ENCODE measurements around the gene GPX4.
A peak's percentile ranks its signal among the peaks of the same experiment; 100 is the strongest.

The GPX4 gene

DNA sequence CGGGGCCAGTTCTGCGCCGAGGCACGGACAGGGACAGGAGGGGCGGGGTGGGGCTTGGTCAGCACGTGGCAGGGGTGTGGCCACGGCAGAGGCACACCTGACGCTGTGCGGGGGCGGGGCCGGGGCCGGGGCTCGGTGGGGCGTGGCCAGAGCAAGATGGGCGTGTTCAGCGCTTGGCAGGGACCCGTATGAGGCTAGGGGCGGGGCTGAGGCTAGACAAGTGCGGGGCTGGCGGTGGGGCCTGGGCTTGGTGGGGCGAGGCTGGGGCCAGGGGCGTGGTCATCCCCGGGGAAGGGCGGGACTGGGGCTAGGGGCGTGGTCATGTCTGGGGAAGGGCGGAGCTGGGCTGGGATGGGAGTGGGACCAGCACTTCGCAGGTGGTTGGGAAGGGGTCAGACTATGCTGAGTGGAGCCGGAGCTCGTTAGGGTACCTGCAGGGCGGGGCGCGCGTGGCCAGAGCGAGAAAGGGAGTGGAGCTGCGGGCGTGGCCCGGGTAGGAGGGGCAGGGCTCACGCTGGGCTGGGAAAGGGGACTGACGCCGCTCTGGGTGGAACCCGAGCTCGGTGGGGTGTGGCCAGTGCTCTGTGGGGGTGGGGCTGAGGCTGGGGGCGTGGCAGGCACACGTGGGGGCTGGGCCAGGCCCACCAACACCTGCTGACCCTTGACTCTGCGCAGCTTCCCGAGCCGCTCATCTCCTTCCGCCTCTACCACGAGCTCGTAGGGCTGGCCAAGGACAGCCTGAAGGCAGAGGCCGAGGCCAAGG lies 21.4 kb upstream of the GPX4 start:
- H3K4me3 ChIP-seq (ENCODE audit: low read length): no peak overlapping the region
- peak; percentile 62 for DNase-seq (ENCODE audit: low read depth, low spot score)

DNA sequence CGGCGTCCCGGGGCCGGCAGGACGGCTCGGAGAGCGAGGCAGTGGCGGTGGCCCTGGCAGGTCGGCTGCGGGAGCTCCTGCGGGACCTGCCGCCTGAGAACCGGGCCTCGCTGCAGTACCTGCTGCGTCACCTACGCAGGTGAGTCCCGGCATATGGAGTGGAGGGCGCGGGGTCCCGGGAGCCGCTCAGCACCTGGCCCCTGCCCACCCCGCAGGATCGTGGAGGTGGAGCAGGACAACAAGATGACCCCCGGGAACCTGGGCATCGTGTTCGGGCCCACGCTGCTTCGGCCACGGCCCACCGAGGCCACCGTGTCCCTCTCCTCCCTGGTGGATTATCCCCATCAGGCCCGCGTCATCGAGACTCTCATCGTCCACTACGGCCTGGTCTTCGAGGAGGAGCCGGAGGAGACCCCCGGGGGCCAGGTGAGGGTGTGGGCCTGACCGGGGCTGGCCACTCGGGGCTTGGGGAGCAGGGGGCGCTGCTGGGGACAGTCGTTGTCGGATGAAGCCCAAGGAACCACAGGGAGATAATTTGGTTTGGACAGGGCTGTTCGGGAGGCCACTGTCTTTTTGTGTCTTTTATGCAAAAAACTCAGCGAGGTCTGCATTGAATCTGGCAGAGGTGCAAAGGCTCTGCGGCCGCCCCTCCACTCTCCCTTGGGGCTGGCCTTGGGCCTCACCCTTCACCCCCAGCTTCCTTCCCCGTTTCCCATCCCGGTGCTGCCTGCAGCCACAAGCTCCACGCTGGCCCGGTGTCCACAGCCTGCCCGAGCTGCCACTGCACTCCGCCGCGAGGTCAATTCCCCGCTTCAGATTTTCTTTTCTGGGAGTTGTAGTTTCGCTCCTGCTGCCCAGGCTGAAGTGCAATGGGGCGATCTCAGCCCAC lies 20.6 kb upstream of the GPX4 start:
- no peak overlapping the region for H3K4me3 ChIP-seq (ENCODE audit: low read length)
- DNase-seq (ENCODE audit: low read depth, low spot score): no peak

DNA sequence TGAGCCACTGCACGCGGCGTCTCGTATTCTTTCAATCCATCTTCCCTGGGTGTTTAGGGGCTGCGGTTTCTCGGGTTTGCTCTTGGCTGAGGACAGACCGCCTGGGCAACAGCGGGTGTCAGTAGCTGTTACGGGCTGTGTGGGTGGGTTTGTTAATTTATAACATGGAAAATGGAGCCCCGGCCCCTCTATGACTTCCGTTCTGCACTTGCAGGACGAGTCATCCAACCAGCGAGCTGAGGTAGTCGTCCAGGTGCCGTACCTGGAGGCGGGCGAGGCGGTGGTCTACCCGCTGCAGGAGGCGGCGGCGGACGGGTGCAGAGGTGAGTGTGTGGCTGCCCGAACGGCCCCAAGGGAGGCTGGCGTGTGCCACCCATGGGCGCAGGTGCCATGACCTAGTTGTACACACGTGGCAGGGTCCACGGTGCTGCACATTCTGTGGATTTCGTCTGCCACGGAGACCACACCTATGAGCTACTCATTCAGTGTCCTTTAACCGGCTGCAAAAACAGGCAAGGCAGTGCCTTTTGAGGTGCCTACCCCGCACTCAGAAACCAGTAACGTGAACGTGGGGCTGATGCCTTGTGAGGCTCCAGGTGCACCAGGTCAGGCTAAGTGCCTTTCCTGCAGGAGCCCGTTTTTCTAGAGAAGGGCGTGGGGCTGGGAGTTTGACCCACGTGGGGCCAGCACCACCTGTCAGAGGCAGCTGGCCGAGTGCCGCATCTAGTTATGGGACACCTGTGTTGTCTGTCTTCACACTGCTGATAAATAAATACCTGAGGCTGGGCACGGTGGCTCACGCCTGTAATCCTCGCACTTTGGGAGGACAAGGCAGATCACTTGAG lies 19.5 kb upstream of the GPX4 start:
- no peak for DNase-seq (ENCODE audit: low read depth, low spot score)

DNA sequence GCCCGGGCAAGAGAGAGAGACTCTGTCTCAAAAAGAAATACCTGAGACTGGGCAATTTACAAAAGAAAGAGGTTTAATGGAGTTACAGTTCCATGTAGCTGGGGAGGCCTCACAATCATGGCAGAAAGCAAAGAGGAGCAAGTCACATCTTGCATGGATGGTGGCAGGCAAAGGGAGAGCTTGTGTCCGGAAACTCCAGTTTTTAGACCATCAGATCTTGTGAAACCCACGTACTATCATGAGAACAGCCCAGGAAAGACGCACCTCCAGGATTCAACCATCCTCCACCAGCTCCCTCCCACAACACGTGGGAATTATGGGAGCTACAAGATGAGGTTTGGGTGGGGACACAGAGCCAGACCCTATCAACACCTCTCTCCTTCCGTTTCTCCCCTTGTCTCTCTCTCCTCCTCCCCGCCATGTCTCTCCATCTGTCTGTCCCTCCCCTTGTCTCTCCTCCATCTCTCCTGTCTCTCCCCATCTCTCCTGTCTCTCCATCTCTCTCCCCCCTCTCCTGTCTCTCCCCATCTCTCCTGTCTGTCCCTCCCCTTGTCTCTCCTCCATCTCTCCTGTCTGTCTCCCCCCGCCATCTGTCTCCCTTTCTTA lies 18.6 kb upstream of the GPX4 start:
- no peak for DNase-seq (ENCODE audit: low read depth, low spot score)
- H3K4me3 ChIP-seq (ENCODE audit: low read length): no peak overlapping the region

More for the DNA sequence above, 19.5 kb upstream of the GPX4 start:
- H3K4me3 ChIP-seq (ENCODE audit: low read length): no peak overlapping the region

DNA sequence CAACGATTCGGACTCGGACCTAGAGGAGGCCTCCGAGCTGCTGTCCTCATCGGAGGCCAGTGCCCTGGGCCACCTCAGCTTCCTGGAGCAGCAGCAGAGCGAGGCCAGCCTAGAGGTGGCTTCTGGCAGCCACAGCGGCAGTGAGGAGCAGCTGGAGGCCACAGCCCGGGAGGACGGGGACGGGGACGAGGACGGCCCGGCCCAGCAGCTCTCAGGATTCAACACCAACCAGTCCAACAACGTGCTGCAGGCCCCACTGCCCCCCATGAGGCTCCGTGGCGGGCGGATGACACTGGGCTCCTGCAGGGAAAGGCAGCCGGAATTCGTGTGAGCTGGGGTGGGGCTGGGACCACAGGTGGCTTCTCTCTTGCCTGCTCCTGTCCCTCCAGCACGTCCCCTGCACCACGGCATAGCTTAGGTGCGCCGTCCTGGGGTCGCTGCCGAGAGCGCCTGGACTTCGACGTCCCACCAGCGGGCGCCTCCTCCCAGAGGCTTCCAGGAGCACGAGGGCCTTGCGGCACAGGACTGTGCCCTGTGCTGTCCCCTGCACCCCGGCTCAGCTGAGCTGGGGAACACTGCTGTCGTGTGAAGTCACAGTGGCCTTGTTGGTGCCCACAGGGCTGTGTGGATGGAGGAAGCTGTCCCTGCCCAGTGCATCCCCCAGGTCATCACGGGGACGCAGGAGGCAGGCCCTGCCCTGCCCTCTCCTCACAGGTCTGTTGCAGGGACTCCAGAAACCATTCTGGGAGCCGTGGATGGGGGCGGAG lies 17.9 kb upstream of the GPX4 start:
- DNase-seq (ENCODE audit: low read depth, low spot score): no peak

DNA sequence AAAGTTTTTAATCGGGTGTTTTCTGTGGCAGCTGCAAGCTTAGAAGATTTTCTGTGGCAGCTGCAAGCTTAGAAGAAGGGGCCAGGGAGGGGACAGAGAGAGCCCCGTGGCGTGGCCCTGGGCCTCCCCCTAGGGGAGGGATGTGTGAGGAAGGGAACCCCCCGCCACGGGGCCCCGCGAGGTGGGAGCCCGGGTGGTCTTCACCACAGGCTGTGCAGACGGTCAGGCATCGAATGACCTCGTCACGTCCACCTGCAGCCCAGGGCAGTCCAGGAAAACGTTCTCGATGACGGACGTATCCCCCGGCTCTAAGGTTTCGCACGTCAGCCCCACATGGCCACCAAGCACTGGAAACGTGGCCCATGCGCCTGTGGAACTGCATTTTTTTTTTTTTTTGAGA lies 17.2 kb upstream of the GPX4 start:
- H3K4me3 ChIP-seq (ENCODE audit: low read length): no peak overlapping the region
- no peak for DNase-seq (ENCODE audit: low read depth, low spot score)

More for the DNA sequence above, 17.9 kb upstream of the GPX4 start:
- H3K4me3 ChIP-seq (ENCODE audit: low read length): no peak overlapping the region

DNA sequence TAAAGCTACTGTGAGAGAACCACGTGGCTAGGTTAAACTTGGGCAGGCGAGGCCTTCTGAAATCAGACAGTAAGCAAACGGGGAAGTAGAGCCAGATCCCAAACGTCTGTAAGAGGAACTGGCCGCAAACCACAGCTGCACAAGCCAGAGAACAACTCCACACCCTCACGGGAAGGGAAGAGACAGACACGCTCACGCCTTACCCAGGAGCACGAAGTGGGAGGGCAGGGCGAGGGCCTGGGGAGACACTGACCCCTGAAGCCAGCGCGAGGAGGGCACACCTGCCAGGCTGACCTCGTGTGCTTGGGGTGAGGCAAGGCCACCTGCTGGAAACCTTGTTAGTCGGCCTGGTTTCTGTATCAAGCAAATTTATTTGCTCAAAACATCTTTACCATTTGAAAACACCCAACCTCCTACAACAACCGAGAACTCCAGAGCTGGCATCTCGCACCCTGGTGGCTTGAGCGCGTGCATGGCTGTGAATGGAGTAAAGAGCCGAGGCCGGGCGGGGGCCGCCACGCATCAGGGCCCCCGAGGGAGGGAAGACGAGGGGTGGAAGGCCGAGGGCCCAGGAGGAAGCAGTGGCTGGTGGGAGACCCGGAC lies 15.9 kb upstream of the GPX4 start:
- H3K4me3 ChIP-seq (ENCODE audit: low read length): no peak overlapping the region
- no peak for DNase-seq (ENCODE audit: low read depth, low spot score)

DNA sequence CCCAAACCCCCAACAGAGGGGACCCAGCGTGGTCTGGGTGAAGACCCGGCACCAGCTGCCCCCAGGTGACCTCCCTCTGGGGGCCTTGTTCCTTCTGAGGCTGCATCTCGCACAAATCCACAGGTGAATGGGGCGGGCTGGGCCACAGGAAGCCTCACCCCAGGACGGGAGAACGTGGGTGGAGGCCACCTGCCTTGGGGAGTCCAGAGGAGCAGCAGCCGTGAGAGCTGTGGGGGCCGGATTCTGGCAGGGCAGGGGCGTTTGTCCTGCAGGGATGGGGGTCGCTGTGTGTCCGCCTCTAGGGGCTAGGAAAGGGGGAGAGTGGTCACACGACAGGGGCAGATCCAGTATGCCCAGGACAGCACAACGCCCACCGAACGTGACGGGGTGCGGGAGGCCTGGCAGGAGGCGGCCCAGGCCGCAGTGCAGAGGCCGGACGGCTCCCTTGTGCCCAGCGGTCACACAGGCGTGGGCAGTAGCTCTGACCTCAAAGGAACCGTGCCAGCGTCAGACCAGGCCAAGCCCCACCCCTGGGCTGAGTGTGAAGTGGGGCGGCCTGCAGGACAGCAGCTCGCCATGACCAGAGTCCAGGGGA lies 15.3 kb upstream of the GPX4 start:
- DNase-seq (ENCODE audit: low read depth, low spot score): no peak
- no peak overlapping the region for H3K4me3 ChIP-seq (ENCODE audit: low read length)

DNA sequence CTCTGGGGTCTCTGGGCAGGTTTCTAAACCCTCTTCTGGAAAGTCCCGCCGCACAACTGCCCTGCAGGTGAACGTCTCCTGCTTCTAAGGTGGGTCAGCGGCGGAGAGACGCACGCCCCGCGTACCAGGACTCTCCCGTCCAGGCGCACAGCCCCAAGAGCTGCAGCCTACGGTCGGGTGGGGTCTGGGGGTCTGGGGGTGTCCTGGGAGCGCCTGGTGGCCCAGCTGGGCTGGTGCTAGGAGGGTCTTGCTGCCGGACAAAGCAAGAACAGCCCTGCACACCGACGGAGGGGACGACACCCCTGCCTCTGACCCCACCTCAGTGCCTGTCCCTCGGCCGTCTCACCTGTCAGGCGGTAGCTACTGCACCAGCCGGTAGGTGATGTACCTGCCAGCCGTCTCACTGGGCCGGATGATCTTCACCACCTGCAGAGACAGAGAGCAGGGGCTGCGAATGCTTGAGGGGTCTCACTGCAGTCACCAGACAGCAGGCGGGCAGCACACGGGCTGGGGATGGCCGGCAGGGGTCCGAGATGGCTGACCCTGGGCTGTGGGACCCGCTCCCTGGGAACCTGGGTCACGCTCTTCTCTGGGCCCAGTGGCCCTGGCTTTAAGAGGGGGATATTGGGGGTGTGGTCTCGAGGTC lies 14.5 kb upstream of the GPX4 start:
- DNase-seq (ENCODE audit: low read depth, low spot score): no peak
- no peak overlapping the region for H3K4me3 ChIP-seq (ENCODE audit: low read length)

DNA sequence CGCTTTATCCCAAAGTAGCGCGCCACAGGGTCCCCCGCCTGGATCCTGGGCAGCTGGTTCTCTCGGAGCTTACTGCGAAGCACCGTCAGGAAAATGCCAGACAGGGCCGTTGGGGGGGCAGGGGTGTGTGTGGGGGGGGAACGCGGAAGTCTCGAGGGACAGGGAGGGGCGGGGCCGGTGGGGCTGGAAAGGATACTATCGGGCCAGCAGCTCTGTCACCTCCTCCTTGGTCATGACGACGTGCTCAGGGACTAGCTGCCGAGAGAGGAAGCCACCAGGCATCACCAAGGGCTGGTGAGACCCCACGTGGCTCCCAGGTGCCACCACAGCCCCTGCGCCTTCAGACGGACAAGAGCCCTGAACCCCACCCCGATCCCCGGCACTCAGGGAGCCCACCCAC lies 13.9 kb upstream of the GPX4 start:
- no peak overlapping the region for H3K4me3 ChIP-seq (ENCODE audit: low read length)
- DNase-seq (ENCODE audit: low read depth, low spot score): no peak

DNA sequence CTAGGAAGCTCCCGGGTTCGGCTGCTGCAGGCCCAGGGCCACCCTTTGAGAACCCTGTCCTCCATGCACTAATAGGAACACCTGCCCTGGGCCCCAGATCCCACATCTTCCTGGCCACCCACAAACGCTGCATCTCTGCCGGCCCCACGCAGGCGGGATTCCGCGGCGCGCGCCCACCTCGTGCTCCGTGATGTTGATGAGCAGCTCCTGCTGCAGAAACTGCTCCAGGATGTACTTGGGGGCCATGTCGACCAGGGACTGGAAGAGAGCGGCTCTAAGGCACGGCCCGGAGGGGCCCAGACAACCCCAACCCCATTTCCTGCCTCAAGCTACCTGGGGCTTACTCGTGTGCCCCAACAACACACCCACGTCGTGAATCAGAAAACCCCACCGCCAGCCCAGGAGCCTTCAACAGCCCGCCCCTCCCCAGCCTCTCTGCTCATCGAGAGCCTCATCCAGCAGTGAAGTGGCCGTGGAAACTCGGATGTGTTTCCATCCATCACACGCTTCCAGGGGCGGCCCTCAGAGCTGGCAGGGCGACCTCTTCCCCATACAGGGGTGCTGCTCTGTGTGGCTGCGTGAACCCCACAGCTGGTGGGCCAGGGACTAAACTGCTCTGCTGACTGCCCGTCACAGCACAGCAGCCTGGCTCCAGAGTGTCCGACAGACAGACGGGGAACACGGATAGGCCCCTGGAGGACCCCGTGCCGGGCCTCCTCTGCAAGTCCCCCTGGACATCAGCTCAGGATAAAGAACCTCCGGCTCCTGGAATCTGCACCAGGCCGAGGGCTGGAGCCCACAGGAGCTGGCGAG lies 12.9 kb upstream of the GPX4 start:
- no peak for DNase-seq (ENCODE audit: low read depth, low spot score)
- no peak overlapping the region for H3K4me3 ChIP-seq (ENCODE audit: low read length)

DNA sequence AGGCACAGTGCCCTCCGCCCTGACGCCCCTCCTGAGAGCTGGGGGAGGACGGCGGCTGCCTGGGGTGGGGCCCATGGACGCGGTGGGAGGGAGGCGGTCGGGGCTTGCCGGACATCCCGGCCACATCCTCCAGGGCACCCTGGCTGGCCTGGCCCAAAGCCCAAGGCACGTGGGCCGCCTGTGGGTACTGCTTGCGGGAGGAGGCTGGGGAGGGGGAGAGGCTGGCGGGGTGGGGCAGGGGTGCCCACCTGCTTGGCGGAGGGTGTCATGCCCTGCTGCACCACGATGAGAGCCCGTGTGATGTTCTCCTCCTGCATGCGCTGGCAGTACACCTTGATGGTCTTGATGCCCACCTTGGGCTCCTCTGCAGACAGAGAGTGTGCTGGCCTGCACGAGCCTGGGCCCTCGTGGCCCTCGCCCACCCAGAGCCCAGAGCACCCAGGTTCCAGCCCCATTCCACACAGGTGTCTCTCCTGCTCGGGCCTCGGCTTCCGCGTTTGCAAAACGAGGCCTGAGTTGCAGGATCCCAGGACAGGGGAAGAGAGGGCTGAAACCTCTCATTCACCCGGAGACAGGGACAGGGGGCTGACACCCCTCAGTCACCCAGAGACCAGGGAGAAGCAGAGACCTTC lies 12.1 kb upstream of the GPX4 start:
- DNase-seq (ENCODE audit: low read depth, low spot score): no peak
- H3K4me3 ChIP-seq (ENCODE audit: low read length): no peak overlapping the region

DNA sequence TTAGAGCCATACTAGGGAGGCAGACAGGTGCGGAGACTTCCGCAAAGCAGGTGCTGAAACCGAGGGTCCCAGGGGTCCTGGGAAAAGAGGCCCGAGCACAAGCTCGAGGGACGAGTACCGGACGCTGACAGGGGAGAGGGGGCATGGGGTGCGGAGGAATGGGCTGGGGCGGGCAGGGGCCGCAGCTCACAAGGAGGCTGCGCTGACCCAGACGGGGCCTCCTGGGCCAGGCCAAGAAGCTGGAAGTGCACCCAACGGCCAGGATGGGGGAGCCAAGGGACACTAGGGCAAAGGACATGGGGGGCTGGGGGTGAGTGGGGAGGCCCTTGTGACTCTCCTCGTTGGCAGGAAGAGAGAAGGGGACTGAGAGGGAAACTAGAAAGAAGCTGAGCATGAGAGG lies 10.5 kb upstream of the GPX4 start:
- no peak overlapping the region; the same call in 1 of the 2 replicates for H3K4me3 ChIP-seq (ENCODE audit: low read length)

DNA sequence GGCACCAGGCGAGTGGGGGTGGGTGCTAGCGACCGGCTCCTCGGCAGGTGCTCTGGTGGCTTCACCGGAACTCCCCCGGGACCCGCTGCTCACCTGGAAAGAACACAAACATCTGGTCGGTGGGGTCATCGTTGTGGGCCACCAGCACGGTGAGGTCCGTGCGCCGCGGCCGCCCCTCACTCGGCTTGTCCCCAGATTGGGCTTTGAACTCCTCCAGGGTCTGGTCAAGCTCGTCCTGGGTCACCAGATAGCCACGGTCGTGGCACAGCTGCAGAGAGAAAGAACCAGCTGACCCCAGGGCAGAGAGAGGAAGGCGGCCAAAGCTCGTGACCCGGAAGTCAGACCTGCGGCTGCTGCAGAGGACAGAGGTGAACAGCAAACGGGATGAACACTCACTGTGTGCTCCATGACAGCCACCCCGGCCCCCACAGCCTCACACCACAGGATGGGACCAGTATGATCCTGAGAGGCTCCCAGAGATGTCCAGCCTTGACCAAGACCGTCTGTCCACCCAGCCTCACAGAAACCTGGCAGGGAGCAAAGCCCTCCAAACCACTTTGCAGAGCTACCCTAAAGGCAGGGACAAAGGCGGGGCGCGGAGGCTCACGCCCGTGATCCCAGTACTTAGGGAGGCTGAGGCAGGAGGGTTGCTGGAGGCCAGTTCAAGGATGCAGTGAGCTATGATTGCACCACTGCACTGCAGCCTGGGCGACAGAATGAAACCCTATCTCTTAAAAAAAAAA lies 9.8 kb upstream of the GPX4 start:
- no peak for DNase-seq (ENCODE audit: low read depth, low spot score)
- peak overlapping the region; percentile 93 for H3K4me3 ChIP-seq (ENCODE audit: low read length)

More for the DNA sequence above, 10.5 kb upstream of the GPX4 start:
- no peak for DNase-seq (ENCODE audit: low read depth, low spot score)

DNA sequence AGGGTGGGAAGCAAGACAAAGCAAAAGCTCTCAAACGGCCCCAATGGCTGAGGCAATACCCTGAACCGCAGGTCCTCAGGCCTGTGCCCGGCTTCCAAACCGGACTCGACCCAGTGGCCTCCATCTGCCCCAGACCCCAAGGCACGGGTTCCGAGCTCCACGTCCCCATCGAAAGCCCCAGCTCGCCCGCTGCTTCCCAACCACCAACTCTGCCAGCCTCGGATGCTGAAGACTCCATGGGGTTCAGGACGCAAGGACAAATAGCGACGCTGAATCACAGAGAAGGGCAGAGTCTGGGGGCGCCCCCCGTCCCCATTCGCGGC lies 9.2 kb upstream of the GPX4 start:
- DNase-seq (ENCODE audit: low read depth, low spot score): no peak
- peak overlapping the region; percentile 93 for H3K4me3 ChIP-seq (ENCODE audit: low read length)
